Measurements from ENCODE around the gene VWA8. TPM values are rescaled to one million over a fixed set of nuclear protein-coding genes. Genes with fewer than 3 reads are reported as not detected.

The VWA8 gene
- total RNA-seq, 1 experiment from 2014 or later = 22.6 TPM

GRCh38 chr13:41699759-41700158 is 261.1 kb downstream of the VWA8 start:
- Histone ChIP-seq H3K79me2 (ENCODE audit: insufficient read depth, low read length) (no peaks in the 10 kb centered on the region), H3K27ac (ENCODE audit: low read depth, low read length) (no peak overlapping the region), H3K4me3 (replicated peaks in 1 of 2; ENCODE audit: low read depth in 1 of 2, low read length in 2 of 2) (no peak overlapping the region), H3K36me3 (ENCODE audit: control insufficient read depth in 1 of 2, insufficient read depth in 2 of 2, low read length in 2 of 2) (0 out of 4 replicates have a peak, but pooled peaks cover 0 to 3% of the 10 kb centered on the region in 2 experiments), H4K20me1 (ENCODE audit: insufficient read depth) (no peaks in the 10 kb centered on the region), H3K4me1 (ENCODE audit: control insufficient read depth in 1 of 2, insufficient read depth in 2 of 2, low read length in 2 of 2) (peaks cover 21 to 35% of the 10 kb centered on the region in 2 experiments), H3K27me3 (ENCODE audit: insufficient read depth, low read length) (no peaks in the 10 kb centered on the region), H3K9ac (ENCODE audit: low read length) (no peak overlapping the region), H3K9me2 (ENCODE audit: insufficient read depth) (no peaks in the 10 kb centered on the region), H3K9me3 (ENCODE audit: control insufficient read depth in 1 of 2, insufficient read depth in 1 of 2, low read depth in 1 of 2, low read length in 2 of 2) (no peaks in the 10 kb centered on the region), H3K4me2 (ENCODE audit: low read length) (no peak overlapping the region), H2AFZ (ENCODE audit: low read depth, low read length, poor library complexity, severe bottlenecking) (no peak overlapping the region)
- ChIA-PET RAD21 (ENCODE audit: low non-redundant PET in 1 of 2, low total read pairs in 2 of 2, uncharacterized antibody in 2 of 2, unreplicated experiment in 2 of 2) (no interaction called here), POLR2A (no interaction called here), CTCF (no interaction called here)
- no TSS peak for BruUV-seq (replicated peaks)
- DNase-seq (ENCODE audit: low read depth, low spot score) = no peak
- intact Hi-C loops (cut with micrococcal nuclease) = no loop called here
- ATAC-seq = no peak
- TF ChIP-seq CBX3 (IDR thresholded peaks at IDR 0.05; ENCODE audit: low read depth) (no peak), EZH2phosphoT487 (IDR thresholded peaks at IDR 0.05; ENCODE audit: borderline replicate concordance) (no peak), ELF1 (IDR thresholded peaks at IDR 0.05; ENCODE audit: borderline replicate concordance, low read depth) (no peak), ZFX (IDR thresholded peaks at IDR 0.05) (no peak), CEBPB (IDR thresholded peaks at IDR 0.05; ENCODE audit: low read depth) (no peak)

GRCh38 chr13:41697578-41697977 is 263.3 kb downstream of the VWA8 start:
- H3K4me2 ChIP-seq (ENCODE audit: low read length) = no peak overlapping the region
- RAD21 ChIA-PET (ENCODE audit: low non-redundant PET in 1 of 2, low total read pairs in 2 of 2, uncharacterized antibody in 2 of 2, unreplicated experiment in 2 of 2) = no interaction called here
- H3K36me3 ChIP-seq (ENCODE audit: control insufficient read depth in 1 of 2, insufficient read depth in 2 of 2, low read length in 2 of 2) = 0 out of 4 replicates have a peak, but pooled peaks cover 0 to 3% of the 10 kb centered on the region in 2 experiments
- no peak overlapping the region for H3K4me3 ChIP-seq (replicated peaks in 1 of 2; ENCODE audit: low read depth in 1 of 2, low read length in 2 of 2)
- CTCF ChIA-PET = no interaction called here
- H3K4me1 ChIP-seq (ENCODE audit: control insufficient read depth in 1 of 2, insufficient read depth in 2 of 2, low read length in 2 of 2) = peaks cover 26 to 38% of the 10 kb centered on the region in 2 experiments
- TF ChIP-seq ZNF274 (IDR thresholded peaks at IDR 0.05; ENCODE audit: low read depth, low read length) (no peak), ATF3 (IDR thresholded peaks at IDR 0.05) (no peak), ZFX (IDR thresholded peaks at IDR 0.05) (no peak), EZH2phosphoT487 (IDR thresholded peaks at IDR 0.05; ENCODE audit: borderline replicate concordance) (no peak)
- POLR2A ChIA-PET = no interaction called here
- H3K27me3 ChIP-seq (ENCODE audit: insufficient read depth, low read length) = no peaks in the 10 kb centered on the region
- no peaks in the 10 kb centered on the region for H4K20me1 ChIP-seq (ENCODE audit: insufficient read depth)
- no peak overlapping the region for H3K27ac ChIP-seq (ENCODE audit: low read depth, low read length)
- no peak for DNase-seq (ENCODE audit: low read depth, low spot score)
- intact Hi-C loops (cut with micrococcal nuclease) = no loop called here
- no peaks in the 10 kb centered on the region for H3K9me3 ChIP-seq (ENCODE audit: control insufficient read depth in 1 of 2, insufficient read depth in 1 of 2, low read depth in 1 of 2, low read length in 2 of 2)
- H2AFZ ChIP-seq (ENCODE audit: low read depth, low read length, poor library complexity, severe bottlenecking) = no peak overlapping the region
- no peak for ATAC-seq
- H3K79me2 ChIP-seq (ENCODE audit: insufficient read depth, low read length) = no peaks in the 10 kb centered on the region
- no TSS peak for BruUV-seq (replicated peaks)
- no peak overlapping the region for H3K9ac ChIP-seq (ENCODE audit: low read length)
- H3K9me2 ChIP-seq (ENCODE audit: insufficient read depth) = no peaks in the 10 kb centered on the region

Data from HCT116 (cell line).